Left forelimb (tissue), 1 donor: ENCODE data around the gene KMT2B.
"Not testable (repeated sequence)": the region's sequence is repeated elsewhere in the genome, so short reads cannot be mapped to it uniquely, and the experiment has no call there.

ENCODE experiments used
- DNase-seq: peaks from one replicate; pipeline ENCODE4 v3.0.0-alpha.2; 2018; ENCODE audit warnings: low spot score

KMT2B gene

GRCh38 chr19:35710784-35711723 lies 6.7 kb upstream of the KMT2B start:
- no peak for DNase-seq

- DNase-seq = no peak
Measured at GRCh38 chr19:35712567-35713505, 5.0 kb upstream of the KMT2B start.

- DNase-seq = no peak
Measured at GRCh38 chr19:35713506-35713850, 4.3 kb upstream of the KMT2B start.

GRCh38 chr19:35713904-35714495 lies 3.8 kb upstream of the KMT2B start:
- DNase-seq = no peak

GRCh38 chr19:35714601-35715354 lies 3.0 kb upstream of the KMT2B start:
- no peak for DNase-seq

- DNase-seq = no peak
Measured at GRCh38 chr19:35715355-35715809, 2.4 kb upstream of the KMT2B start.

- DNase-seq = no peak
Measured at GRCh38 chr19:35715981-35716800, 1.6 kb upstream of the KMT2B start.

GRCh38 chr19:35716801-35717664 lies 770 bp upstream of the KMT2B start:
- peak; percentile 88 for DNase-seq

GRCh38 chr19:35718345-35719041 lies 690 bp downstream of the KMT2B start:
- DNase-seq = no peak

- no peak for DNase-seq
Measured at GRCh38 chr19:35719402-35720162, 1.8 kb downstream of the KMT2B start.

GRCh38 chr19:35720163-35720524 lies 2.3 kb downstream of the KMT2B start:
- no peak for DNase-seq

- DNase-seq = no peak
Measured at GRCh38 chr19:35720648-35721047, 2.8 kb downstream of the KMT2B start.

GRCh38 chr19:35721374-35721773 lies 3.6 kb downstream of the KMT2B start:
- DNase-seq = no peak

- DNase-seq = no peak
Measured at GRCh38 chr19:35722461-35722860, 4.7 kb downstream of the KMT2B start.

- DNase-seq = no peak
Measured at GRCh38 chr19:35722897-35723296, 5.1 kb downstream of the KMT2B start.

- no peak for DNase-seq
Measured at GRCh38 chr19:35723671-35724070, 5.9 kb downstream of the KMT2B start.

GRCh38 chr19:35724132-35724531 lies 6.3 kb downstream of the KMT2B start:
- not testable (repeated sequence) for DNase-seq

GRCh38 chr19:35724560-35724959 lies 6.8 kb downstream of the KMT2B start:
- no peak for DNase-seq
